ENCODE data around the gene UTP3.

The UTP3 gene

DNA sequence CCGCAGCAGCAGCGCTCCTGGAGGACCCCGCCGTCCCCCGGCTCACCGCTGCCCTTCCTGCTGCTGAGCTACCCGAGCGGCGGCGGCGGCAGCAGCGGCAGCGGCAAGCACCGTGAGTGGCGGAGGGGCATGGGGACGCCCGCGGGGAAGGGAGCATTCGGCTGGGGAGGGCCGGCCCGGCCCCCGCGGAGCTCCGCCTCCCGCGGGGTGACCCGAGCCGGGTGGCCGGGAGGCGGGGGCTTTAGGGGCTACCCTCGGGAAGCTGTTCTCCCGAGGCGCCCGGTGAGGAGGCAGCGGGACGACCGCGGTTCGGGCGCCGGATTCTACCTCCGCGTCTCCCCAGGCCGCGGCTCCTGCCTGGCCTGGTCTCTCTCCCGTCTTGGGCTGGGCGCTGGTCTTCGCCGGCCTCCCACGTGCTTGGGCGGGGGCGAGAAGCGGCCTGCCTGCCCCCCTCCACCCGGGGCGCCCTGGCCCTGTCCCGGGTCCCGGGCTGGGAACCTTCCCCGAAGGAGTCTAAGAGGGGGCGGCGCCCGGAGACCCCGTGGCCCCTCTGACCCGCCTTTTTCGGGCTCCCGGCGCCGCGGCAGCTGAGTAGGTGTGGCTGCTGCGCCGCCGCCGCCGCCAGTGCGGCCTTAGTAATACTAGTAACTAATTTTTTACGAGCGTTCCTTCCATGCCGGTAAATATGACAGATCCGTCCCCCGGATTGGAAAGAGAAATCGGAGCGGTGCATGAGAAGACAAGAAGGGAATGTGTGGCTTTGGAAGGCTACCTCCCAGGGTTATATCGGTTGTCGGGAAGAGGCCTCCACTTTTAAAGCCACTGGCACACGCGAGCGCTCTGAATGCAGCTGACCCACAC lies 17.1 kb downstream of the UTP3 start:
- no peak for TF ChIP-seq ISL1 (CRISPR knock-in tag; IDR thresholded peaks at IDR 0.05)
- TF ChIP-seq, protein P1, sequence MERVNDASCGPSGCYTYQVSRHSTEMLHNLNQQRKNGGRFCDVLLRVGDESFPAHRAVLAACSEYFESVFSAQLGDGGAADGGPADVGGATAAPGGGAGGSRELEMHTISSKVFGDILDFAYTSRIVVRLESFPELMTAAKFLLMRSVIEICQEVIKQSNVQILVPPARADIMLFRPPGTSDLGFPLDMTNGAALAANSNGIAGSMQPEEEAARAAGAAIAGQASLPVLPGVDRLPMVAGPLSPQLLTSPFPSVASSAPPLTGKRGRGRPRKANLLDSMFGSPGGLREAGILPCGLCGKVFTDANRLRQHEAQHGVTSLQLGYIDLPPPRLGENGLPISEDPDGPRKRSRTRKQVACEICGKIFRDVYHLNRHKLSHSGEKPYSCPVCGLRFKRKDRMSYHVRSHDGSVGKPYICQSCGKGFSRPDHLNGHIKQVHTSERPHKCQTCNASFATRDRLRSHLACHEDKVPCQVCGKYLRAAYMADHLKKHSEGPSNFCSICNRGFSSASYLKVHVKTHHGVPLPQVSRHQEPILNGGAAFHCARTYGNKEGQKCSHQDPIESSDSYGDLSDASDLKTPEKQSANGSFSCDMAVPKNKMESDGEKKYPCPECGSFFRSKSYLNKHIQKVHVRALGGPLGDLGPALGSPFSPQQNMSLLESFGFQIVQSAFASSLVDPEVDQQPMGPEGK (CRISPR knock-in tag; IDR thresholded peaks at IDR 0.05; ENCODE audit: borderline replicate concordance): peak; percentile 82
- TF ChIP-seq, protein P2, sequence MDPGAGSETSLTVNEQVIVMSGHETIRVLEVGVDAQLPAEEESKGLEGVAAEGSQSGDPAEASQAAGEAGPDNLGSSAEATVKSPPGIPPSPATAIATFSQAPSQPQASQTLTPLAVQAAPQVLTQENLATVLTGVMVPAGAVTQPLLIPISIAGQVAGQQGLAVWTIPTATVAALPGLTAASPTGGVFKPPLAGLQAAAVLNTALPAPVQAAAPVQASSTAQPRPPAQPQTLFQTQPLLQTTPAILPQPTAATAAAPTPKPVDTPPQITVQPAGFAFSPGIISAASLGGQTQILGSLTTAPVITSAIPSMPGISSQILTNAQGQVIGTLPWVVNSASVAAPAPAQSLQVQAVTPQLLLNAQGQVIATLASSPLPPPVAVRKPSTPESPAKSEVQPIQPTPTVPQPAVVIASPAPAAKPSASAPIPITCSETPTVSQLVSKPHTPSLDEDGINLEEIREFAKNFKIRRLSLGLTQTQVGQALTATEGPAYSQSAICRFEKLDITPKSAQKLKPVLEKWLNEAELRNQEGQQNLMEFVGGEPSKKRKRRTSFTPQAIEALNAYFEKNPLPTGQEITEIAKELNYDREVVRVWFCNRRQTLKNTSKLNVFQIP (CRISPR knock-in tag; IDR thresholded peaks at IDR 0.05; ENCODE audit: borderline replicate concordance, low read depth): no peak
- TF ChIP-seq ZFP30 (CRISPR knock-in tag; IDR thresholded peaks at IDR 0.05): no peak
- TF ChIP-seq ESRRG (CRISPR knock-in tag; IDR thresholded peaks at IDR 0.05): no peak
- ATAC-seq: peak; percentile 77

DNA sequence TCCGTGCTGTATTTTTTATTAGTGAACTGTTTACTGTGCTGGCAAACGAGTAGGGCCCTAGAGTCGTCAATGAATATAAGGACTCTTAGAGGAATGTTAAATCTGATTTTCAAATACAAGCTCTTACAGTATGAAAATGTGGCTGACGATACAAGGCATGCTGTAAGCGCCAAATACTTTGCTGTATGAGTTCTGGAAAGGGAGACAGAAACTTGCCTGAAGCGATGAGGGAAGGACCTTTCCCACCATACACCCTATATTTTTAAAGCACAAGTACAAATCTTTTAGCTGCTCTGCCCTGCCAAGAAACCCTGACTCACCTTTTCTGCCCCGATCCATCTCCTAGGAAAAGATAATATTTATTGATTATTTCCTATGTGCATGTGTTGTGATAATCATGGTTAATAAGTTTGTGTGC lies 17.7 kb downstream of the UTP3 start:
- TF ChIP-seq, protein P3, sequence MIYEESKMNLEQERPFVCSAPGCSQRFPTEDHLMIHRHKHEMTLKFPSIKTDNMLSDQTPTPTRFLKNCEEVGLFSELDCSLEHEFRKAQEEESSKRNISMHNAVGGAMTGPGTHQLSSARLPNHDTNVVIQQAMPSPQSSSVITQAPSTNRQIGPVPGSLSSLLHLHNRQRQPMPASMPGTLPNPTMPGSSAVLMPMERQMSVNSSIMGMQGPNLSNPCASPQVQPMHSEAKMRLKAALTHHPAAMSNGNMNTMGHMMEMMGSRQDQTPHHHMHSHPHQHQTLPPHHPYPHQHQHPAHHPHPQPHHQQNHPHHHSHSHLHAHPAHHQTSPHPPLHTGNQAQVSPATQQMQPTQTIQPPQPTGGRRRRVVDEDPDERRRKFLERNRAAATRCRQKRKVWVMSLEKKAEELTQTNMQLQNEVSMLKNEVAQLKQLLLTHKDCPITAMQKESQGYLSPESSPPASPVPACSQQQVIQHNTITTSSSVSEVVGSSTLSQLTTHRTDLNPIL (CRISPR knock-in tag; IDR thresholded peaks at IDR 0.05; ENCODE audit: low read depth): no peak
- TF ChIP-seq SNAI2 (CRISPR knock-in tag; IDR thresholded peaks at IDR 0.05) (no peak), ARNTL (CRISPR knock-in tag; IDR thresholded peaks at IDR 0.05; ENCODE audit: borderline replicate concordance, low read depth) (no peak), TOX (CRISPR knock-in tag; IDR thresholded peaks at IDR 0.05; ENCODE audit: borderline replicate concordance) (no peak), CSDC2 (CRISPR knock-in tag; IDR thresholded peaks at IDR 0.05) (no peak), ZFP30 (CRISPR knock-in tag; IDR thresholded peaks at IDR 0.05) (no peak), ISL1 (CRISPR knock-in tag; IDR thresholded peaks at IDR 0.05) (no peak), BACH2 (CRISPR knock-in tag; IDR thresholded peaks at IDR 0.05; ENCODE audit: borderline replicate concordance) (no peak), ZNF8 (CRISPR knock-in tag; IDR thresholded peaks at IDR 0.05) (no peak), PPARA (CRISPR knock-in tag; IDR thresholded peaks at IDR 0.05; ENCODE audit: borderline replicate concordance) (no peak), ZFP3 (CRISPR knock-in tag; IDR thresholded peaks at IDR 0.05) (no peak), ESRRG (CRISPR knock-in tag; IDR thresholded peaks at IDR 0.05) (no peak)
- TF ChIP-seq, protein P4, sequence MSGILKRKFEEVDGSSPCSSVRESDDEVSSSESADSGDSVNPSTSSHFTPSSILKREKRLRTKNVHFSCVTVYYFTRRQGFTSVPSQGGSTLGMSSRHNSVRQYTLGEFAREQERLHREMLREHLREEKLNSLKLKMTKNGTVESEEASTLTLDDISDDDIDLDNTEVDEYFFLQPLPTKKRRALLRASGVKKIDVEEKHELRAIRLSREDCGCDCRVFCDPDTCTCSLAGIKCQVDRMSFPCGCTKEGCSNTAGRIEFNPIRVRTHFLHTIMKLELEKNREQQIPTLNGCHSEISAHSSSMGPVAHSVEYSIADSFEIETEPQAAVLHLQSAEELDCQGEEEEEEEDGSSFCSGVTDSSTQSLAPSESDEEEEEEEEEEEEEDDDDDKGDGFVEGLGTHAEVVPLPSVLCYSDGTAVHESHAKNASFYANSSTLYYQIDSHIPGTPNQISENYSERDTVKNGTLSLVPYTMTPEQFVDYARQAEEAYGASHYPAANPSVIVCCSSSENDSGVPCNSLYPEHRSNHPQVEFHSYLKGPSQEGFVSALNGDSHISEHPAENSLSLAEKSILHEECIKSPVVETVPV (CRISPR knock-in tag; IDR thresholded peaks at IDR 0.05): no peak
- TF ChIP-seq, protein P5, sequence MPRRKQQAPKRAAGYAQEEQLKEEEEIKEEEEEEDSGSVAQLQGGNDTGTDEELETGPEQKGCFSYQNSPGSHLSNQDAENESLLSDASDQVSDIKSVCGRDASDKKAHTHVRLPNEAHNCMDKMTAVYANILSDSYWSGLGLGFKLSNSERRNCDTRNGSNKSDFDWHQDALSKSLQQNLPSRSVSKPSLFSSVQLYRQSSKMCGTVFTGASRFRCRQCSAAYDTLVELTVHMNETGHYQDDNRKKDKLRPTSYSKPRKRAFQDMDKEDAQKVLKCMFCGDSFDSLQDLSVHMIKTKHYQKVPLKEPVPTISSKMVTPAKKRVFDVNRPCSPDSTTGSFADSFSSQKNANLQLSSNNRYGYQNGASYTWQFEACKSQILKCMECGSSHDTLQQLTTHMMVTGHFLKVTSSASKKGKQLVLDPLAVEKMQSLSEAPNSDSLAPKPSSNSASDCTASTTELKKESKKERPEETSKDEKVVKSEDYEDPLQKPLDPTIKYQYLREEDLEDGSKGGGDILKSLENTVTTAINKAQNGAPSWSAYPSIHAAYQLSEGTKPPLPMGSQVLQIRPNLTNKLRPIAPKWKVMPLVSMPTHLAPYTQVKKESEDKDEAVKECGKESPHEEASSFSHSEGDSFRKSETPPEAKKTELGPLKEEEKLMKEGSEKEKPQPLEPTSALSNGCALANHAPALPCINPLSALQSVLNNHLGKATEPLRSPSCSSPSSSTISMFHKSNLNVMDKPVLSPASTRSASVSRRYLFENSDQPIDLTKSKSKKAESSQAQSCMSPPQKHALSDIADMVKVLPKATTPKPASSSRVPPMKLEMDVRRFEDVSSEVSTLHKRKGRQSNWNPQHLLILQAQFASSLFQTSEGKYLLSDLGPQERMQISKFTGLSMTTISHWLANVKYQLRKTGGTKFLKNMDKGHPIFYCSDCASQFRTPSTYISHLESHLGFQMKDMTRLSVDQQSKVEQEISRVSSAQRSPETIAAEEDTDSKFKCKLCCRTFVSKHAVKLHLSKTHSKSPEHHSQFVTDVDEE (CRISPR knock-in tag; IDR thresholded peaks at IDR 0.05): no peak
- peak; percentile 1; the same call in 1 of the 3 replicates for ATAC-seq

DNA sequence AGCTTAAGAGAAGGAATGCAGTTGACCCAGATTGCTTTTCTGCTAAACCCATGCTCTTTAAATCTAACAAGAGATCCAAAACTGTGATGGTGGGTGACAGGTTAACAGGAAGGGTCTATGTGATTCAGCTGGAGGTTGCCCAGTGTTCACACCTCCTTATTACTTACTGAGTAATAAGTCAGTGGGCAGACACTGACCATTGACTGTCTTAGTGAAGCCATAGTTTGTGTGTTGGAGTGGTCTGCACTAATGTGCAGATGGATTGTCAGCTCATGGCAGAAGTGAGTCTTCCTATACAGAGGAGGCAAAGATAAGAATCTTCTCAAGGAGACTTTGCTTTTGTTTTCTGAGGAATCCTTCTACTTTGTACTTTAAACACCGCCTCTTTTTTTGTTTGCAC lies 18.2 kb downstream of the UTP3 start:
- no peak for ATAC-seq
- no peak for TF ChIP-seq ISL1 (CRISPR knock-in tag; IDR thresholded peaks at IDR 0.05)
- TF ChIP-seq ZC3H10 (CRISPR knock-in tag; IDR thresholded peaks at IDR 0.05): no peak
- TF ChIP-seq, protein P3 (CRISPR knock-in tag; IDR thresholded peaks at IDR 0.05; ENCODE audit: low read depth): no peak
- TF ChIP-seq ESRRG (CRISPR knock-in tag; IDR thresholded peaks at IDR 0.05): no peak
